Measurements from ENCODE around the gene BIVM.

Gene BIVM

DNA sequence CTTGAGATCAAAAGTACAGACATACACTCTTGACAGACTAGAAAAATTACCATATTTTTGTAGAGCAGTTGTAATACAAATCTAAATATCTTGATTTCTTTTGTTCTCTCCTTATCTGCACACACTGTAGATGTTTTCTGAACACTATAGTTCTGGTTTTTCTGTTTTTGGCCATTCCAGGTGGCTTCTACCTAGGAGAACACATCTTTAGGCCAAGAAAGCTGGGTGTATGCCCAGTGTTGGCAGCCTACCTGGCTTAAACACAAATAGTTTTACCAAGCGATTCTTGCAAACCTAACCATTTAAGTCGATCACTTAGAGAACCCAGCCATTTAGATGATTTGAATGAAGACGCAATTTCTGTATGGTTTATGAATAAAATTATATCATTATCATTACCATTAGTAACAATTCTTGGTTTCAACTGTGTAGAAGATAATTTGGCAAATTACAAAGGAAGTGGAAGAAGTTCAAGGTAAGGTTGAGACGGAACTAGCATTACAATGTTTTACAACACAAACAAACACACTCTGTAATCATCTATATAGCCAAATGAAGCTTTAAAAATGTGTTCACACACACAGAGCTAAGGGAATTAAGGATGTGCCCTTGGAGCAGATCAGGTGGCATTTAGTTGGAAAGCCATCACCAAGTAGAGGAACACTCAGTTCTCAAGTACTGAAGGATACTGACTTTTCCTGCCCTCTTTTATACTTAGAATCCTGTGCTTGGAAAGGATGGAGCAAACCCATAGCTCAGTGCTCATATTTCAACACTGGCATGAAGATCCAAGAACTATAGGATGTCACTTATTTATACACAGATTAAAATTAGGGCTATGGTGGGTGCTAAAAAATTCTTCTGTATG is 83.1 kb downstream of the BIVM start:
- no peak for DNase-seq (ENCODE audit: low spot score)

Data from CD4-positive, alpha-beta T cell treated with Interleukin-2 at 100 ng/mL for 4 hours (primary cell).